Stimulated activated CD4-positive, alpha-beta T cell treated with anti-CD3 and anti-CD28 coated beads, Interleukin-15, amount 100 ng/mL, for 1 hour (primary cell): ENCODE measurements around the gene PCP4L1.
"Not testable (repeated sequence)": the region's sequence is repeated elsewhere in the genome, so short reads cannot be mapped to it uniquely, and the experiment has no call there.

ENCODE experiments used
- DNase-seq, 2 donors: peaks; one replicate each; pipeline ENCODE4 v3.0.0-alpha.2; 2020; ENCODE audit warnings: low read depth in 1 of 2, low spot score in 1 of 2

Gene PCP4L1

DNA sequence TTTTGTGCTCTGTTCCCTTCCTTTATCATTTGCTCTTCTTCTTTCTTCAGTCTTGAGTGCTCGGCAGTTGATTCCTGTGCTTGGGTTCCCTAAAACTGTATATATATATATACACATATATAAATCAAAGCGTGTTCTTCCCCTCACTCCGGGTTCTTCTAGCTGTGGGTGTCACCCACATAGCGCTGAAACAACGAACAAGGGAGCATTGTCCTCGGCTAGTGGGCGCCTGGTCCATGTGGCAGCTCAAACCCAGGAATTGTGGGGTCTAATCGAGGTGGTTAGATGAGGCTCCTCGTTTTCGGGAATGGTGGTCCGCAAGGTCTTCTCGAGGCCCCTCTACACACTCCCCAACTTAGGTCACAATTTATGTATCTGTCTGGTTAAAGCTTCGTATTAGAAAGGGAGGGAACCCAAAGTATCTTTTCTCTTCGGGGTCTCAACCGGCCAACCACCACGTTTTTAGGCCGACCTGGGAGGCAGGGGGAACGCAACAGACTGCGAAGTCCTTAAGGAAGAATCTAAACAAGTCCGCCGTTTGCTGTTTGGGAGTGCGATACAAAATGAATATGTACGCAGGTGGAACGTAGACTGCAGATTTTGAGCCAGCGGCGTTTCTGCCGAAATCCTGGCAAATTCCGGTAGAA is 55.1 kb downstream of the PCP4L1 start:
- DNase-seq, result no peak

DNA sequence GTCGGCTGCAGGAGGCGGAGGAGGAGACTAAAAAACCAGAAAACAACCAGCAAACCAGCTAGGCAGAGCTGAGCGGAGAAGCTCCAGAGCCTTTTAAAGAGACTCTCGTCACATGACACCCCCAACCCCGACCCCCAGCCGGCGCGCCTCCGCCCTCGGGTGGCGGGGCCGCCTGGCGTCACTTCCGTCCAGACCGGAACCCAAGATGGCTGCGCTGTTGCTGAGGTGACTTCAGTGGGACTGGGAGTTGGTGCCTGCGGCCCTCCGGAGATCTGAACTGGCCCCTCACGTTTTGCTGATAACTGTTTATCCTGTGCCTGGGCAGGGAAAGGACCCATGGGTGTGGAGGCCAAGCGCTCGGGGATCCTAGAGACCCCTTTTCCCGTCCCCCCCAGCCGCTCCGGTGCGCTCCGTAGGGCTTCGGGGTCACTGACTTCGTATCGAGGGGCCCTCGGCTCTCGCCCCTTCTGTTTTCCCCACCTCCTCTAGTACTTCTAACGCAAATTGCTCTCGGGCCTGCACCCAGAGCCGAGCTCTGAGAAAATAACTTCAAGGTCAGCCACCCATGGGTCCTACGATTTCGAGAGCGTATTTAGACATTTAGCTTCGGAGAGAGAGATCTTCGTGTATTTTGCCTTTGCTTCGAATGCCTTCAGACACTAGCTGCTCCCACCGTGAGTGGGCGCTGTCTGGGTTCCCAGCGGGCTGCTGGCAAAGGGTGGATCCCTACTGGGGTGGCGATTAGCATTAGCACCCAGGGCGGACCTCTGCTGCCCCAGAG is 55.8 kb downstream of the PCP4L1 start, which contains the start of gene SDHC:
TSS of gene SDHC (plus strand) at position 181 of the 781 bp plus-strand sequence. CDS start at position 206, 25 bp downstream.
- peak; percentile 74 to 79 for DNase-seq

DNA sequence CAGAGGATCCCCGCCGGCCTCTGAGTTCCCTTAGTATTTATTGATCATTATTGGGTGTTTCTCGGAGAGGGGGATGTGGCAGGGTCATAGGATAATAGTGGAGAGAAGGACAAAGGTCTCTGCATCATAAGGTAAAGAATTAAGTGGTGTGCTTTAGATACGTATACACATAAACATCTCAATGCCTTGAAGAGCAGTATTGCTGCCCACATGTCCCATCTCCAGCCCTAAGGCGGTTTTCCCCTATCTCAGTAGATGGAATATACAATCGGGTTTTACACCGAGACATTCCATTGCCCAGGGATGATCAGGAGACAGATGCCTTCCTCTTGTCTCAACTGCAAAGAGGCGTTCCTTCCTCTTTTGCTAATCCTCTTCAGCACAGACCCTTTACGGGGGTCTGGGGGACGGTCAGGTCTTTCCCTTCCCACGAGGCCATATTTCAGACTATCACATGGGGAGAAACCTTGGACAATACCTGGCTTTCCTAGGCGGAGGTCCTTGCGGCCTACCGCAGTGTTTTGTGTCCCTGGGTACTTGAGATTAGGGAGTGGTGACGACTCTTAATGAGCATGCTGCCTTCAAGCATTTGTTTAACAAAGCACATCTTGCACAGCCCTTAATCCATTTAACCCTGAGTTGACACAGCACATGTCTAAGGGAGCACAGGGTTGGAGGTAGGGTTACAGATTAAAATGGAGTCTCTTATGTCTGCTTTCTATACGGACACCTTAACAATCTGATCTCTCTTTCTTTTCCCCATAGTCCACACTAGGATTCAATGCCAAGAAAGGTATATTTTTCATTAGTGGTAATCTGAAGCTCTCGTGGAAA is 57.5 kb downstream of the PCP4L1 start:
- DNase-seq, result not testable (repeated sequence)

DNA sequence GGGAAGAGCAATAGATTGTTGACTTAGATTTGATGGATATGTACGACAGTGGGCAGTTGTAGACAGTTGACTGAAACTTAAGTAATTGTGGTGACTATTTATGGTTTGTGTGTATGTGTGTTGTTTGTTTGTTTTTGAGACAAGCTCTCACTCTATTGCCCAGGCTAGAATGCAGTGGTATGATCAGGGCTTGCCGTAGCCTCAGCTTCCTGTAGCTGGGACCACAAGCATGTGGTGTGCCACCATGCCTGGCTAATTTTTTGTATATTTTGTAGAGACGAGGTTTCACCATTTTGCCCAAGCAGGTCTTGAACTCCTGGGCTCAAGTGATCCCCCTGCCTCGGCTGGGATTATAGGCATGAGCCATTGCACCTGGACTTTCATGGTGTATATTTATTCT is 65.5 kb downstream of the PCP4L1 start:
- no peak for DNase-seq

DNA sequence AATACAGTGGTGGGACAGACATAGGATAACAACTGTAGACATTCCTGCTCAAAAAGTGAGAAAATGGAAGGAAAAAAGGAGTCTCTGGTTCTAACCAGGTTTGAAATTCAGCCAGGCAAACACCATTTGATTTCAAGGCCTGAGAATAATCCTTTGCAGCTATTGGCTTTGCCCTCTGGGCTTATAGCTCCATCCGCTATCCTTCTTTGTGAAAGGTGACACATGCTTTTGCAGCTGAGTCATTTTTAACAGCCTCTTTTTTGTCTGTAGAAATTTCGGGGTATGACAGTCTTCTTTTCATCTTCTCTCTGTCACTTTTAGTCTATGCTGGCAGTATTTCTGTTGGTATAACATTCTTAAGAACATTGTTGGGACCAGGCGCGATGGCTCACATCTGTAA is 71.8 kb downstream of the PCP4L1 start:
- DNase-seq, result no peak

DNA sequence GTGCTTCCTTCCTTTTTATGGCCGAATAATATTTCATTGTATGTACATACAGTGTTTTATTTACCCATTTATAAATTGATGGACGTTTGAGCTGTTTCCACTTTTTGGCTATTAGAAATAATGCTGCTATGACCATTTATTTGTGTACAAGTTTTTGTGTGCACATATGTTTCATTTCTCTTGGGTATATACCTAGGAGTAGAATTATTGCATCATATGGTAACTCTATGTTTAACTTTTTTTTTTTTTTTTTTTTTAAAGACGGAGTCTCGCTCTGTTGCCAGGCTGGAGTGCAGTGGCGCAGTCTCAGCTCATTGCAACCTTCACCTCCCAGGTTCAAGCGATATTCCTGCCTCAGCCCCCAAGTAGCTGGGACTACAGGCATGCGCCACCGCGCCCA is 74.6 kb downstream of the PCP4L1 start:
- no peak for DNase-seq
